WERI-Rb-1 (cell line): ENCODE results near the gene PGC.
A peak's percentile ranks its signal among the peaks of the same experiment; 100 is the strongest.
"Not testable (repeated sequence)": the region's sequence is repeated elsewhere in the genome, so short reads cannot be mapped to it uniquely, and the experiment has no call there.

ENCODE experiments used
- DNase-seq: peaks from one replicate; pipeline ENCODE4 v3.0.0-alpha.2; 2020
- H3K27ac ChIP-seq: fragments of 250-450 bp; sonication (Bioruptor Pico); 2 replicates; pipeline ENCODE4 v1.5.1; 2020; ENCODE audit warnings: mild to moderate bottlenecking, moderate library complexity
- H3K27me3 ChIP-seq: fragments of 250-450 bp; sonication (Bioruptor Pico); 2 replicates; pipeline ENCODE4 v1.5.1; 2021; ENCODE audit warnings: mild to moderate bottlenecking, low read depth, moderate library complexity; ENCODE audit not compliant: insufficient read depth, severe bottlenecking
- H3K36me3 ChIP-seq: fragments of 250-450 bp; sonication (Bioruptor Pico); 2 replicates; pipeline ENCODE4 v1.5.1; 2020; ENCODE audit warnings: mild to moderate bottlenecking, moderate library complexity
- H3K4me3 ChIP-seq: 2 replicates; pipeline ENCODE4 v1.5.1; 2011; ENCODE audit warnings: low read depth, mild to moderate bottlenecking, control low read depth, low read length
- H3K9me3 ChIP-seq: fragments of 250-450 bp; sonication (Bioruptor Pico); 2 replicates; pipeline ENCODE4 v1.5.1; 2021; ENCODE audit warnings: mild to moderate bottlenecking, moderate library complexity; ENCODE audit not compliant: severe bottlenecking
- TF ChIP-seq, protein P1 (sequence below): IDR thresholded peaks from 2 replicates; pipeline ENCODE4 v1.5.1; 2011; ENCODE audit warnings: low read depth, mild to moderate bottlenecking, control low read depth, inconsistent platforms, low read length

PGC gene

GRCh38 chr6:41770381-41771057 lies 23.3 kb upstream of the PGC start:
- Histone ChIP-seq H3K9me3 (no peaks in the 10 kb centered on the region), H3K27ac (no peak overlapping the region), H3K36me3 (peaks cover 51% of the 10 kb centered on the region), H3K4me3 (no peak overlapping the region), H3K27me3 (no peaks in the 10 kb centered on the region)
- TF ChIP-seq, protein P1, sequence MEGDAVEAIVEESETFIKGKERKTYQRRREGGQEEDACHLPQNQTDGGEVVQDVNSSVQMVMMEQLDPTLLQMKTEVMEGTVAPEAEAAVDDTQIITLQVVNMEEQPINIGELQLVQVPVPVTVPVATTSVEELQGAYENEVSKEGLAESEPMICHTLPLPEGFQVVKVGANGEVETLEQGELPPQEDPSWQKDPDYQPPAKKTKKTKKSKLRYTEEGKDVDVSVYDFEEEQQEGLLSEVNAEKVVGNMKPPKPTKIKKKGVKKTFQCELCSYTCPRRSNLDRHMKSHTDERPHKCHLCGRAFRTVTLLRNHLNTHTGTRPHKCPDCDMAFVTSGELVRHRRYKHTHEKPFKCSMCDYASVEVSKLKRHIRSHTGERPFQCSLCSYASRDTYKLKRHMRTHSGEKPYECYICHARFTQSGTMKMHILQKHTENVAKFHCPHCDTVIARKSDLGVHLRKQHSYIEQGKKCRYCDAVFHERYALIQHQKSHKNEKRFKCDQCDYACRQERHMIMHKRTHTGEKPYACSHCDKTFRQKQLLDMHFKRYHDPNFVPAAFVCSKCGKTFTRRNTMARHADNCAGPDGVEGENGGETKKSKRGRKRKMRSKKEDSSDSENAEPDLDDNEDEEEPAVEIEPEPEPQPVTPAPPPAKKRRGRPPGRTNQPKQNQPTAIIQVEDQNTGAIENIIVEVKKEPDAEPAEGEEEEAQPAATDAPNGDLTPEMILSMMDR: no peak
- DNase-seq: no peak

- Histone ChIP-seq H3K9me3 (no peaks in the 10 kb centered on the region), H3K27ac (0 out of 2 replicates have a peak overlapping the region, but pooled peaks have one; percentile 1), H3K4me3 (no peak overlapping the region), H3K36me3 (peaks cover 40% of the 10 kb centered on the region), H3K27me3 (no peaks in the 10 kb centered on the region)
- DNase-seq: no peak
- TF ChIP-seq, protein P1: no peak
These were observed 22.2 kb upstream of the PGC start for GRCh38 chr6:41769376-41769775.

DNA sequence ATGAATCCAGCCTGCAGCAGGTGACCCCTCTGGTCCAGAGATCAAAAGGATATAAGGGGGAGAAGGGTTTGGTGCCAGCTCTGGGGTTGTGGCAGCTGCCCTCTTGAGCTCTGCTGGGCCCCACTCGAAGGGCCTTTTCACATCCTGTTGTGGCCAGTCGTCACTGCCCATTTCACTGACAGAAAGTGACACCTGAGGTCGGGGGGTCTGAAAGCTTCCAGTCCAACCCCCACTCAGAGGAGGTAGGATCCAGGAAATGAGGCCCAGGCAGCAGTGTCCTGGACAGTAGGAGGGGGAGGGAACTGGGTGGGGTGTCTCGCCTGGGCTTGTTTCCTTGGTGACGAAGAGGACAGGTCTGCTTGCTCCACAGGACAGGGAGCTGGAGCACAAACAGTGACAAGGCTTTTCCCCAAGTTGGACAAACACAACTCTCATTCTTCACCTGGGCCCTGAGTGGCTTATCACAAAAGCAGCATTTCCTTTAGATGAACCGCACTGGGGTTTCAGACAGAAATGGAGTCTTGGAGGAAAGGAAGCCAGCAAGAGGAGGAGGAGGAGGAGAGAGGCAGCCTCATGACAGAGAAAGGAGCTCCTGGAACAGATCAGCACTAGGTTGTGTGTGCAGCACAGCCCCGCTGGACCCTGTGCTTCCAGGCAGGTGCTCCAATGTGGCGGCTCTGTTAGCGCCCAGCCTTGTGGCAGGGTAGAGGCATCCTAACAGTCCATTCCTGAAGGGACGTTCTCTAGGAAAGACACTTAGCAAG lies 21.5 kb upstream of the PGC start:
- no peak overlapping the region for H3K4me3 ChIP-seq
- peak; percentile 56 for DNase-seq
- peaks cover 33% of the 10 kb centered on the region for H3K36me3 ChIP-seq
- H3K27me3 ChIP-seq: no peaks in the 10 kb centered on the region
- no peaks in the 10 kb centered on the region for H3K9me3 ChIP-seq
- peak overlapping the region; percentile 1; the same call in 1 of the 2 replicates for H3K27ac ChIP-seq
- TF ChIP-seq, protein P1: no peak

- no peak for DNase-seq
These were observed 20.1 kb upstream of the PGC start for GRCh38 chr6:41767112-41767833.

GRCh38 chr6:41766043-41766664 lies 19.0 kb upstream of the PGC start:
- H3K36me3 ChIP-seq: peaks cover 14% of the 10 kb centered on the region
- H3K4me3 ChIP-seq, H3K27me3 ChIP-seq, H3K27ac ChIP-seq, H3K9me3 ChIP-seq, DNase-seq: not testable (repeated sequence)

More at GRCh38 chr6:41767112-41767833, 20.1 kb upstream of the PGC start:
- H3K9me3 ChIP-seq: no peaks in the 10 kb centered on the region
- H3K4me3 ChIP-seq: no peak overlapping the region
- no peak overlapping the region for H3K27ac ChIP-seq
- peaks cover 25% of the 10 kb centered on the region for H3K36me3 ChIP-seq
- H3K27me3 ChIP-seq: no peaks in the 10 kb centered on the region
- TF ChIP-seq, protein P1: no peak
